ENCODE data around the gene SIRT5. TPM values are rescaled to one million over a fixed set of nuclear protein-coding genes. Genes with fewer than 3 reads are reported as not detected.

The SIRT5 gene
- polyA plus RNA-seq, 1 donor (not counting 4 experiments of a cell fraction or from before 2014, with no cell fraction given): 9.1 TPM

- H3K27ac ChIP-seq (ENCODE audit: control insufficient read depth, insufficient read depth, low read length): no peak overlapping the region
- H3K4me1 ChIP-seq (ENCODE audit: control insufficient read depth, extremely low read depth, insufficient read depth, low read length): peaks cover 20% of the 10 kb centered on the region
- no peaks in the 10 kb centered on the region for H3K79me2 ChIP-seq (ENCODE audit: control insufficient read depth, insufficient read depth, low read length)
- no peak overlapping the region for H3K9ac ChIP-seq (ENCODE audit: control insufficient read depth, extremely low read depth, insufficient read depth, low read length)
- H3K4me3 ChIP-seq (ENCODE audit: control insufficient read depth in 2 of 3, extremely low read depth in 1 of 3, insufficient read depth in 2 of 3, low read depth in 1 of 3, low read length in 3 of 3): no peak overlapping the region
- dilution Hi-C loops (cut with MboI; ENCODE audit: extremely low pct_ligation_motif_present, low sequenced_read_pairs): no loop called here
- H3K9me1 ChIP-seq (ENCODE audit: control insufficient read depth, extremely low read depth, insufficient read depth, low read length): no peaks in the 10 kb centered on the region
- no peak for FAIRE-seq
- DNase-seq (ENCODE audit: low read depth, low spot score): no peak
- no peaks in the 10 kb centered on the region for H3K27me3 ChIP-seq (ENCODE audit: control insufficient read depth, extremely low read depth, insufficient read depth, low read length)
- no peak overlapping the region for H2AFZ ChIP-seq (ENCODE audit: control insufficient read depth, low read length)
- no peaks in the 10 kb centered on the region for H3K36me3 ChIP-seq (ENCODE audit: control insufficient read depth in 2 of 2, extremely low read depth in 1 of 2, insufficient read depth in 2 of 2, low read length in 2 of 2)
- TF ChIP-seq CTCF (optimal IDR thresholded peaks at IDR 0.05 in 1 of 3, IDR thresholded peaks at IDR 0.05 in 1 of 3, conservative IDR thresholded peaks at IDR 0.05 in 1 of 3; ENCODE audit: extremely low read depth in 1 of 3, insufficient read depth in 2 of 3, low read length in 3 of 3) (no peak), EZH2 (IDR thresholded peaks at IDR 0.05; ENCODE audit: low read length) (no peak)
- H3K4me2 ChIP-seq (ENCODE audit: control insufficient read depth, extremely low read depth, insufficient read depth, low read depth, low read length): no peak overlapping the region
- no peaks in the 10 kb centered on the region for H4K20me1 ChIP-seq (ENCODE audit: control insufficient read depth, extremely low read depth, insufficient read depth, low read length)
- H3K9me3 ChIP-seq (ENCODE audit: control insufficient read depth, low read depth, low read length): no peaks in the 10 kb centered on the region
These were observed 16.6 kb upstream of the SIRT5 start for GRCh38 chr6:13557841-13558240.

- Histone ChIP-seq H3K27me3 (ENCODE audit: control insufficient read depth, extremely low read depth, insufficient read depth, low read length) (no peaks in the 10 kb centered on the region), H4K20me1 (ENCODE audit: control insufficient read depth, extremely low read depth, insufficient read depth, low read length) (no peaks in the 10 kb centered on the region), H3K27ac (ENCODE audit: control insufficient read depth, insufficient read depth, low read length) (no peak overlapping the region), H3K9ac (ENCODE audit: control insufficient read depth, extremely low read depth, insufficient read depth, low read length) (no peak overlapping the region), H3K9me1 (ENCODE audit: control insufficient read depth, extremely low read depth, insufficient read depth, low read length) (no peaks in the 10 kb centered on the region), H3K79me2 (ENCODE audit: control insufficient read depth, insufficient read depth, low read length) (no peaks in the 10 kb centered on the region), H3K4me2 (ENCODE audit: control insufficient read depth, extremely low read depth, insufficient read depth, low read depth, low read length) (no peak overlapping the region), H3K4me1 (ENCODE audit: control insufficient read depth, extremely low read depth, insufficient read depth, low read length) (peaks cover 20% of the 10 kb centered on the region), H2AFZ (ENCODE audit: control insufficient read depth, low read length) (peak overlapping the region; percentile 71), H3K9me3 (ENCODE audit: control insufficient read depth, low read depth, low read length) (no peaks in the 10 kb centered on the region), H3K36me3 (ENCODE audit: control insufficient read depth in 2 of 2, extremely low read depth in 1 of 2, insufficient read depth in 2 of 2, low read length in 2 of 2) (no peaks in the 10 kb centered on the region), H3K4me3 (ENCODE audit: control insufficient read depth in 2 of 3, extremely low read depth in 1 of 3, insufficient read depth in 2 of 3, low read depth in 1 of 3, low read length in 3 of 3) (no peak overlapping the region)
- dilution Hi-C loops (cut with MboI; ENCODE audit: extremely low pct_ligation_motif_present, low sequenced_read_pairs): no loop called here
- no peak for DNase-seq (ENCODE audit: low read depth, low spot score)
- no peak for FAIRE-seq
- TF ChIP-seq CTCF (optimal IDR thresholded peaks at IDR 0.05 in 1 of 3, IDR thresholded peaks at IDR 0.05 in 1 of 3, conservative IDR thresholded peaks at IDR 0.05 in 1 of 3; ENCODE audit: extremely low read depth in 1 of 3, insufficient read depth in 2 of 3, low read length in 3 of 3) (no peak), EZH2 (IDR thresholded peaks at IDR 0.05; ENCODE audit: low read length) (no peak)
These were observed 15.7 kb upstream of the SIRT5 start for GRCh38 chr6:13558718-13559117.
